PFSK-1 (cell line): Measurements from ENCODE around the gene PIGM.

Experiments used
- FOXP2 ChIP-seq: optimal IDR thresholded peaks from 2 replicates; pipeline ENCODE3; 2011; ENCODE audit warnings: borderline replicate concordance, control low read depth, inconsistent platforms; ENCODE audit not compliant: insufficient read depth; ENCODE audit errors: extremely low read length, extremely low read depth
- POLR2AphosphoS5 ChIP-seq: IDR thresholded peaks from 2 replicates; pipeline ENCODE4 v1.6.1; 2012; ENCODE audit warnings: low read depth, mild to moderate bottlenecking, control low read depth, low read length, moderate library complexity
- SIN3A ChIP-seq: IDR thresholded peaks from 2 replicates; pipeline ENCODE4 v1.6.1; 2012; ENCODE audit warnings: mild to moderate bottlenecking, low read length, moderate library complexity, borderline replicate concordance; ENCODE audit not compliant: insufficient read depth
- TAF1 ChIP-seq: IDR thresholded peaks from 2 replicates; pipeline ENCODE4 v1.6.1; 2012; ENCODE audit warnings: low read length, control low read depth, borderline replicate concordance; ENCODE audit not compliant: insufficient read depth
- TF ChIP-seq, protein P1 (sequence below), 2 experiments: IDR thresholded peaks; 2 replicates each; pipeline versions ENCODE4 v1.6.1 to v1.8.0; 2011 to 2012; ENCODE audit warnings: low read depth in 2 of 2, low read length in 2 of 2, control low read depth in 1 of 2, inconsistent platforms in 1 of 2, mild to moderate bottlenecking in 1 of 2, moderate library complexity in 1 of 2; ENCODE audit not compliant: insufficient read depth in 1 of 2

DNA sequence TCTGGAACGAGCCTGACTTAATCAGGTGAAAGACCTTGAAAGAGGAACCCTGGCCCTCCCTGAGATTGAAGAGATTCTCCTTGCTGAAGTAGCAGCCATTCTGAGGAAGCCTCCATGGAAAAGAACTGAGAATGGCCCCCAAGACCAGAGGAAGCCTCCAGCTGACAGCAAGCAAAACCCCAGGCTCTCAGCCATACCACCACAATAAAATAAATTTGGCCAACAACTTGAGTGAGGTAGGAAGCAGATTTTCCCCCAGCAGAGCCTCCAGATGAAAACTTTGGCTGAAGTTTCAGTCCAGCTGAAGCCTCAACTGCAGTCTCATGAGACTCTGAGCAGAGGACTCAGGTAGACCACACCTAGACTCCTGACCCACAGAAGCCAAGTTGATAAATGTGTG lies 43.8 kb downstream of the PIGM start:
- TF ChIP-seq SIN3A, result no peak
- TF ChIP-seq POLR2AphosphoS5, result no peak
- no peak for TF ChIP-seq TAF1
- TF ChIP-seq, protein P1, sequence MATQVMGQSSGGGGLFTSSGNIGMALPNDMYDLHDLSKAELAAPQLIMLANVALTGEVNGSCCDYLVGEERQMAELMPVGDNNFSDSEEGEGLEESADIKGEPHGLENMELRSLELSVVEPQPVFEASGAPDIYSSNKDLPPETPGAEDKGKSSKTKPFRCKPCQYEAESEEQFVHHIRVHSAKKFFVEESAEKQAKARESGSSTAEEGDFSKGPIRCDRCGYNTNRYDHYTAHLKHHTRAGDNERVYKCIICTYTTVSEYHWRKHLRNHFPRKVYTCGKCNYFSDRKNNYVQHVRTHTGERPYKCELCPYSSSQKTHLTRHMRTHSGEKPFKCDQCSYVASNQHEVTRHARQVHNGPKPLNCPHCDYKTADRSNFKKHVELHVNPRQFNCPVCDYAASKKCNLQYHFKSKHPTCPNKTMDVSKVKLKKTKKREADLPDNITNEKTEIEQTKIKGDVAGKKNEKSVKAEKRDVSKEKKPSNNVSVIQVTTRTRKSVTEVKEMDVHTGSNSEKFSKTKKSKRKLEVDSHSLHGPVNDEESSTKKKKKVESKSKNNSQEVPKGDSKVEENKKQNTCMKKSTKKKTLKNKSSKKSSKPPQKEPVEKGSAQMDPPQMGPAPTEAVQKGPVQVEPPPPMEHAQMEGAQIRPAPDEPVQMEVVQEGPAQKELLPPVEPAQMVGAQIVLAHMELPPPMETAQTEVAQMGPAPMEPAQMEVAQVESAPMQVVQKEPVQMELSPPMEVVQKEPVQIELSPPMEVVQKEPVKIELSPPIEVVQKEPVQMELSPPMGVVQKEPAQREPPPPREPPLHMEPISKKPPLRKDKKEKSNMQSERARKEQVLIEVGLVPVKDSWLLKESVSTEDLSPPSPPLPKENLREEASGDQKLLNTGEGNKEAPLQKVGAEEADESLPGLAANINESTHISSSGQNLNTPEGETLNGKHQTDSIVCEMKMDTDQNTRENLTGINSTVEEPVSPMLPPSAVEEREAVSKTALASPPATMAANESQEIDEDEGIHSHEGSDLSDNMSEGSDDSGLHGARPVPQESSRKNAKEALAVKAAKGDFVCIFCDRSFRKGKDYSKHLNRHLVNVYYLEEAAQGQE (IDR thresholded peaks at IDR 0.05; ENCODE audit: insufficient read depth in 1 of 2, low read depth in 2 of 2, low read length in 2 of 2), result no peak
- no peak for TF ChIP-seq FOXP2
